ENCODE data around the gene ECHDC1.
A peak's percentile ranks its signal among the peaks of the same experiment; 100 is the strongest.
"Not testable (repeated sequence)": the region's sequence is repeated elsewhere in the genome, so short reads cannot be mapped to it uniquely, and the experiment has no call there.

Gene ECHDC1, protein sequence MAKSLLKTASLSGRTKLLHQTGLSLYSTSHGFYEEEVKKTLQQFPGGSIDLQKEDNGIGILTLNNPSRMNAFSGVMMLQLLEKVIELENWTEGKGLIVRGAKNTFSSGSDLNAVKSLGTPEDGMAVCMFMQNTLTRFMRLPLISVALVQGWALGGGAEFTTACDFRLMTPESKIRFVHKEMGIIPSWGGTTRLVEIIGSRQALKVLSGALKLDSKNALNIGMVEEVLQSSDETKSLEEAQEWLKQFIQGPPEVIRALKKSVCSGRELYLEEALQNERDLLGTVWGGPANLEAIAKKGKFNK

DNA sequence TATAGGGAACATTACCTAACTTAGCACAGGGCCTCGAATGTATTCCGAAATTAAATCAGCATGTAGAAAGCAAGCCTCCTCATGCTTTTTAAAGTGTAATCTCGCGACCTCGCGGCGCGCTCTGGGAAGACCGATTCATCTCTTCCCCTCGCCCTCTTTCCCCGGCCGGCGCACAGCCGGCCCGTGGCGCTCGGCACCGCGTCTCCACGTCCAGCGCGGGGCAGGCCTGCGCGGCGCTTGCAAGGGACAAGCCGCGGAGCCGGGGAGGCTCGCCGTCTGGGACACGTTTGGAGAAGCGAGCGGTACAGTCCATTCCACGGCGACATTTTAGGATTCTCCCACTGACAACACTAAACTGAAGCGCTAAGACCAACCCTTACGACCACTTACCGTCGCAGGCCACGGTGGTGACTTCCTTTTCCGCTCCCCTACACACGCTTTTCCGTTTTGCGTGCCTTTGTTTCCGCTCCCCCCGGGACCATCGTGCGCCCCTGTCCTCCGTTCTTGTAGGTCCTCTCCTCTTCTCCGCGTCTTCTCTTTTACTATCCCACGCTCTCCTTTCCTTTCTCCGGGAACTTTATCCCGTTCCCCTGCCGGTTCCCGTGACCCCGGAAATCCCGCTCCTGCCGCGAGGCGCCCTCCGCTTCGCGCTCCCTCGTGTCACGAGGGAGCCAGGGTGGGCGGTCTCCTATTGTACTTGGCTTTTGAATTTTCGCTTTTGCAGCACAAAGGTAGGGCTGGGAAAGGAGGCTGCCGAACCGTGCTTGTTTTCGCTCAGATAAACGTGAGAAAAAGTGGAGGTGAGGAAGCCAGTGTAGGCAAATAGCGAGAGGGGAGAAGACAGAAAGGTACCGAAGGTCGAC lies at the start of gene ECHDC1:
Gene ECHDC1 (minus strand): TSS at position 664 of the 863 bp plus-strand sequence. CDS start 12,581 bp downstream, outside the sequence.
- peak within 1 kb of the TSS; percentile 83 for H3K4me3 ChIP-seq (ENCODE audit: low read depth, low read length)
- TF ChIP-seq, protein P1, sequence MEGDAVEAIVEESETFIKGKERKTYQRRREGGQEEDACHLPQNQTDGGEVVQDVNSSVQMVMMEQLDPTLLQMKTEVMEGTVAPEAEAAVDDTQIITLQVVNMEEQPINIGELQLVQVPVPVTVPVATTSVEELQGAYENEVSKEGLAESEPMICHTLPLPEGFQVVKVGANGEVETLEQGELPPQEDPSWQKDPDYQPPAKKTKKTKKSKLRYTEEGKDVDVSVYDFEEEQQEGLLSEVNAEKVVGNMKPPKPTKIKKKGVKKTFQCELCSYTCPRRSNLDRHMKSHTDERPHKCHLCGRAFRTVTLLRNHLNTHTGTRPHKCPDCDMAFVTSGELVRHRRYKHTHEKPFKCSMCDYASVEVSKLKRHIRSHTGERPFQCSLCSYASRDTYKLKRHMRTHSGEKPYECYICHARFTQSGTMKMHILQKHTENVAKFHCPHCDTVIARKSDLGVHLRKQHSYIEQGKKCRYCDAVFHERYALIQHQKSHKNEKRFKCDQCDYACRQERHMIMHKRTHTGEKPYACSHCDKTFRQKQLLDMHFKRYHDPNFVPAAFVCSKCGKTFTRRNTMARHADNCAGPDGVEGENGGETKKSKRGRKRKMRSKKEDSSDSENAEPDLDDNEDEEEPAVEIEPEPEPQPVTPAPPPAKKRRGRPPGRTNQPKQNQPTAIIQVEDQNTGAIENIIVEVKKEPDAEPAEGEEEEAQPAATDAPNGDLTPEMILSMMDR (IDR thresholded peaks at IDR 0.05; ENCODE audit: insufficient read depth, low read depth, low read length, missing control alignments) = no peak
- peak; percentile 87 for DNase-seq (ENCODE audit: low read depth)

DNA sequence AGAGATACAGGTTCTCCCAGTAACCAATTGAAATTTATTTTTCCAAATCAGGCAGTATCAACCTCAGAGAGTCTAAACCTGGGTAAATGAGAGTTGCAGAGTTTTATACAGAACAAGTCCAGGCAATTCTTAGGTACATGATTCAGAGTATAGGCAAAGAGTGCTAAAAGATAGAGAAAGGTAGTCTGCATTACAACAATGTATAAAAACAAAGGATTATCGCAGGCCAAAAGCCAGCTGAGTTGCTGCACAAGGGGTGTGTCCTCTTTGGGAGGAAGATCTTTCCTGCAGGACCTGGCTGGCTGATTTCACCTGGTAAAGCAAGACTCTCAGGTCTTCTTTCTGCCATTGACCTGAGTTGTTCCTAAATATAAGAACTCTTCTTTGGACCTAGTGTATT lies 48.9 kb upstream of the ECHDC1 start:
- DNase-seq (ENCODE audit: low read depth) = no peak
- TF ChIP-seq, protein P1 (IDR thresholded peaks at IDR 0.05; ENCODE audit: insufficient read depth, low read depth, low read length, missing control alignments) = no peak
- H3K4me3 ChIP-seq (ENCODE audit: low read depth, low read length) = no peak overlapping the region

DNA sequence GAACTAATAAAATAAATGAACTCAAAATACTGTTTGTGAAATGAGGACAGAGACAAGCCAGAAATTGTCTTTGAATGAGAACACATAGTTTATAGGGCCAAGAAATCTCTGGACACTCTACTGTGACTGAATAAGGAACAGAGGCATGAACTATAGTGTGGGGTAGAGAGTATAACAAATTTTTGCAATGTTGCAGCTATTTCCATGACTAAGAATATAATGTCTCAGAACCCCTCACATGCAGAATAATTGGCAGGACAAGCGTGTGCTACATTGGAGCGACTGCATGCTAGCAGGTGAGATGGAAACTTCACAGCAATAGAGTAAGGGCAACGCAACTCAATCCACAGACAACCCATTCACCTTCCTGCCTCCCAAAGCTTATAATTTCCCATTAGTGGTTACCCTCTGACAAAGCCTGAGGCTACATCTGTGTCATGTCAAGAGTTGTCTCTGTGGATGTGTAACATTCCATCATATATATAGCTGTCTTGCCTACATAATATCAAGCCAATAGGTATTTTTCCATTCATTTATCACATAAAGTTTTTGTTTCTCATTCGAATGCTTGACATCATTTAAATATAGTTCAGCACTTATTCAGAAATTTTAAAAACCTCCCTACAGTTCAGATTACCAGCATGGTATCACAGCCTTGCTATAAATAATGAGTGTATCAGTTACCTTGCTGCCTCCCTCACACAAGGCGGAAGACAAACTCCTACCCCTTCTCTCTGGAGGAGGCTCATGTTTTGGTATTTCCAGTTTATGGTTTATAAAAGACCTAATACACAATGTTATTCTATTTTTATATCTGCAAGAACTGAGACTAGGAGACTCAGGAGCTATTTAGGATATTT lies 47.9 kb upstream of the ECHDC1 start:
- TF ChIP-seq, protein P1 (IDR thresholded peaks at IDR 0.05; ENCODE audit: insufficient read depth, low read depth, low read length, missing control alignments) = no peak
- no peak overlapping the region for H3K4me3 ChIP-seq (ENCODE audit: low read depth, low read length)

DNA sequence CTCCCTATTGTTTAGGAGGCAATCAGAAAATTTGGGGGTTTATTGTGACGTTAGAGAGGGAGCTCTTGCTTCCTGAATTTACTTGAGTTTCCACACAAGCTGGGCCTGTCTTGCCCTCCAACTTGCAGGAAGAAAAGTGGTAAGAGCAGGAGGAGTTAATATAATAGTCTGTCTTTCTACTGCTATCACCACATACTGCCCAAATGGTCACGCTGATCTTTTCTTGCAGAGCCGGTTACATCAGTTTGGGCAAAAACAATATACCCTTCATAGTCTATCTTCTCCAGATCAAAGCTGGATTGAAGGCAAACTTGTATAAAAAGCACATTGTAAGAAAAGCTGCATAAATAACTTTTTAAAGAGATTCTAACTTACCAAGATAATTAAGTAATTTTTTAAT lies 46.3 kb upstream of the ECHDC1 start:
- no peak for DNase-seq (ENCODE audit: low read depth)
- no peak overlapping the region for H3K4me3 ChIP-seq (ENCODE audit: low read depth, low read length)
- TF ChIP-seq, protein P1 (IDR thresholded peaks at IDR 0.05; ENCODE audit: insufficient read depth, low read depth, low read length, missing control alignments) = no peak

More for the DNA sequence above, 47.9 kb upstream of the ECHDC1 start:
- DNase-seq (ENCODE audit: low read depth) = no peak

DNA sequence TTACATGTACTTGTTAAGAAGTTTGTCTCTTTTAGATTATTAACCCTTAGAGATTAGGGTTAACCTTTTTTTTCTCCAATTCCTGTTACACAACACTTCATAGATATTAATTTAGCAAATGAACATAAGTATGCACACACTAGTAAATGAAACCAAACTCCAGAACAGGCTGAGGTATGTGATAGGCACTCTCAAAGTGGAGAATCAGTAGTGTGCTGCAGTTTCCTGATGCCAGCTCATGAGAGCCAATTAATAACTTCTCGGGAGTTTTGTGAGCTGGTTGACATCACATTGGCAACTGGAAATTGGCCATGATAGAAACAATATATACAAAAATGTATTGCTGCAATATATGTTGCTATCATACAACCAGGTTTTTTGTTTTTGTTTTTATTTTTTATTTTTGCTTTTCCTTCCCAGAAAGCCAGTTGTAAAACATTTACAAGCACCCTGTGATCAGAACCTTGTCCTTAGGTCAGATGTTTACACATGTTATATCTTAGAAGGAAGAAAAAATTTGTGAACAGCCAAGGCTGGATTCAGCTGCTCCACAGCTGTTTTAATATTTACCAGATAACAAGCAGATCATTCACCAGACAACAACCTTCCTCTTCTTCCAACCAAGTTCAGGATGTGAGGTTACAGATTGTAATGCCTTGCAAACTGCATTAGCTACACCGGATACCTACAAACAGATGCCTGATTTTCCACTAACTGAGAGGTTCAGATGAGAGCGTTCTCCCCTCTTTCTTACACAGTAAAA lies 42.4 kb upstream of the ECHDC1 start:
- H3K4me3 ChIP-seq (ENCODE audit: low read depth, low read length) = no peak overlapping the region
- TF ChIP-seq, protein P1 (IDR thresholded peaks at IDR 0.05; ENCODE audit: insufficient read depth, low read depth, low read length, missing control alignments) = no peak
- no peak for DNase-seq (ENCODE audit: low read depth)

DNA sequence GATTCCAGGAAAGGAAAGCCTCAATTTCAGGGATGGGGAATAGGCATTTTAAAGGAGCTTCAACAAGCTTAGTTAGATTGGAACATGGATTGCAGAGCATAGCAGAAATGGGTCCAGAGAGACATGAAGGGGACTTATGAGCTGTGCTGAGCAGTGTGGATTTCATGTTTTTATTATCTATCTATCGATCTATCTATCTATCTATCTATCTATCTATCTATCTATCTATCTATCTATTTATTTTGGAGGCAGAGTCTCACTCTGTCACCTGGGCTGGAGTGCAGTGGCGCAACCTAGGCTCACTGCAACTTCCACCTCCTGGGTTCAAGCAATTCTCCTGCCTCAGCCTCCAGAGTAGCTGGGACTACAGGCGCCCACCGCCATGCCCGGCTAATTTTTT lies 41.4 kb upstream of the ECHDC1 start:
- not testable (repeated sequence) for DNase-seq (ENCODE audit: low read depth); H3K4me3 ChIP-seq (ENCODE audit: low read depth, low read length)
